Bone marrow (tissue), 2 donors: Measurements from ENCODE around the gene MRPS27.

Source experiments
- DNase-seq, 2 donors: peaks; one replicate each; lab custom pipeline; 2025; lab: John Stamatoyannopoulos, UW

The MRPS27 gene

DNA sequence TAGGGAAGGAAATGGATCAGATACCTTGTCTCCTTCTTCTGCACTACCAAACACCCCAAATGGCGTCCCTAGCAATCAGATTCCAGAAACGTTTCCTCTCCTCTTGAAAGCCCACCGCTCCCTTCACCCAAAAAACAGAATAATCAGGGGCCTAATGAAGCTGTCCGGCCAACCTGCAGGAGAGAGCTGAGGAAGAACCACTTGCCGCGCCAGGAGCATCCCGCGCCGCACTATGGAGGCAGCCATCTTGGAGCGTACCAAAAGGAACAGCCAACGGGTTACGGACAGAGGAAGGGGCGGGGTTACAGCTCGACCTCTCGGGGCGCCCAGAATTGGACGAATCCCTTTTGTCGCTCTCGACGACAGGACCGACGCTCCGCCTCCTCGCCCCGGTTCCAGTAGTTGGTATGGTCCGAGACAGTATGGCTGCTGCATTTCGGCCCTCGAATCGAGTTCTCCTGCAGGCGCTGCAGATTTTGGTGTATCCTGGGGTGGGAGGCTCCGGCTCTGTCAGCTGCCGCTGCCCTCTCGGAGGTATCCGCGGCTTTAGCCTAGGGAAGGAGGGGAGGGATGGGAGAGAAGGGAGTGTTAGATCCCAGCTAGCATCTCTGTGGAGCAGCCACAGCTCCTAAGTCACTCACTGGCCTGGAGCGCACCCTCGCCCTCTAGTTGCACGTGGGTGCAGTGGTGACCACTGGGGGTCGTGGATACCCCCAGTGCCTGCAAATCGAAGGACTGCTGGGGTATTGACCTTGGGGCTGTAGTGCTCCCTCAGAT is at the start of gene MRPS27, which contains the start of gene PTCD2:
TSS of gene MRPS27 (minus strand) at position 265 of the 777 bp plus-strand sequence. CDS start at position 246, 19 bp downstream.
TSS of gene PTCD2 (plus strand) at position 398 of the 777 bp plus-strand sequence. CDS start at position 408, 10 bp downstream.
- peak; percentile 73 to 97 for DNase-seq

DNA sequence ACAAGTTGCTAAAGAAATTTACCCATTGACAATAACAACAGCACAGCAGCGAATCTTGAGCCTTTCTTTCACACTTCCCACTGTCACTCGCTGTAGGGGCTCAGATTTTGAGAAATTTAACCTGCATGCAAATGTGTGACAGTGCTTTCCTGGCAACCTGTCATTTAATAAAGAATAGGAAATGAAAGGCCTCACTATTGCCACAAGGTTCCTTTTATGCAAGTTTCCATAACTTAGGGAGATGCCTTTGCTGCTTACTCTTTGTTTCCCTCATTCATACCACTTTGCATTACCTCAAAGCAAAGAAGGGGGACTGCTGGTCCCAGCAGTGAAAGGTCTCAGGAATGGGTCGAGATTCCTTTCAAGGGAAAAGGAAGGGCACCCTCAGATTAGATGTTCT is 49.7 kb upstream of the MRPS27 start:
- DNase-seq: no peak

DNA sequence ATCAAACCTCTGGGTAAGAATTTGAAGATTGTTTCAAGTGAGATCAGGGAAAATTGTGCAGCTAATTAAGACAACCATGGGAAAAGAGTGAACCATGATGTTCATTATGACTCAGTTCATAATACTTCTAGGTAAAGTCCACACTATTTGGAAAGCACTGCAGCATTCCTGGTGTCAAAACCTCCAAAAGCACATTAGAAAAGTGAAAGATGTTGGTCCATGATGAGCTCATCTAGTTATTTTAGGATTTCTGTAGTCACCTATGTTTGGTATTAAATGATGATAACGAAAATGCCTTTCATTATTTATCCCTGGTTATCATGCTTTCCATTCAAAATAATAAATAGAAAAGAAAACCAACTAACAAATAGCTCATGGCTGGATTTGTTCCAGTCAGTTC is 49.3 kb upstream of the MRPS27 start:
- DNase-seq: no peak

DNA sequence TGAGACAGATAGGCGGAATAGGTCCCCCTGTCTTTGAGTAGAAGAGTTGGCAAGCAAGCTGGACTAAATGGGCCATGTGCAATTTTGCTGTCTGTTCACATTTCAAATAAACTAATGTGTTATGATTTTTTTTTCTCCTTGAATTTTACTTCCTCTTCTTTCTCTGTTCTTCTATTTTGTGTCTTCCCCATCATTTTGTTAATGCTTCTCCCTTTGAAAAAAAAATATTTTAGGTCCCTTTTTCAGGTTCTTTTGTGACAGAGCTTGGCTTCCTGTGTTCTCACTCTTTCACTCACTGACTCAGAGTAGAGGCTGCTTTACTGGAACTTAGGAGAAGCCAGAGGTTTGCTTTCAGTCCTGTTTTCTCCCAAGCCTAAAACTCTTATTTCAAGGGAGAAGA is 48.2 kb upstream of the MRPS27 start:
- DNase-seq: peak in 1 of 2 donors; percentile 53

DNA sequence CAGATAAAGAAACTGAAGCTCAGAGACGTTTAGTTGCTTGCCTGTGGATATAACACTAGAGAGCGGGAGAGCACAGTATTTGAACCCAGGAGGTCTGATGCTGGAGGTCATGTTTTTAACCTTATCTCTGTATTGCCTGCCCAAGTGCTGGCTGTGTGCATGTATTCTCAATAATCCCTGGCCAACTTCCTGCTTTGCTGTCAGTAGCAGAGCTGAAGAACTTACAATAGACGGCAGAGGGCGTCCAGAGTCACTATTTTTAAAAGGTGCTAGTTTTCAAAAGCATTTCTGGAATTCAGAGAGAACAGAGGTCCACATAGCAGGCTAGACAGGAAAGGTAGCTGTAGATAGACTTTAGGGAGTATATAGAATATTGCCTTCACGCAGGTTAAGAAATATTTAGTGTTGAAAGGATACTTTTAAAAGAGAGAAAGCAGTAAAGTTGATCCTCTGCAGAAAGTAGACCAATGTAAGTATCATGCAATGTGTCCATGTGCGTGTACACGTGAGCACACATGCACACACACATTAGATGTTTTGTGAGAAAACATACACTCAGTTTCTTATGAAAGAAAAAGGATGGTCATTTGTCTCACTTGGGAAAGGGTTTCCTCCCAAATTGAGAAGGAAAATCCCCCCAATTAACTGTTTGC is 46.4 kb upstream of the MRPS27 start:
- DNase-seq: peak; percentile 9 to 70

DNA sequence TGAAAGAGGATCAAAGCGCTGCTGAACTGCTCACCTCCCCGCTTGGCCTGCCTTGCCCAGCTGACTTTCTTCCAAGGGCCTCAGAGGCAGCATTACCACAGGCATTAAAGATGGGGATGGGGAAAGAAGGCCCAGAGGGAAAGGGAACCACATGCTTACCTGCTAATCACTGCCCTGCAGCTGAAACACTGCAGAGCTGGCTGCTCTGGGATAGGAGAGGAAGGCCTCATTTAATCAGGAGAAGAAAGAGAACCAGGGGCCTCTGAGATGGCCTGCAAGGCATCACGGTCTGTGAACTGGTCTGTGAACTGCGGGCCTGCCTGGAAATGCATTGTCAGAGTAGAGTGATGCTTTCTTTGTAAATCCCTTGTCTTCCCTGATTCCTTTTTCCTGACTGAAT is 44.9 kb upstream of the MRPS27 start:
- no peak for DNase-seq

DNA sequence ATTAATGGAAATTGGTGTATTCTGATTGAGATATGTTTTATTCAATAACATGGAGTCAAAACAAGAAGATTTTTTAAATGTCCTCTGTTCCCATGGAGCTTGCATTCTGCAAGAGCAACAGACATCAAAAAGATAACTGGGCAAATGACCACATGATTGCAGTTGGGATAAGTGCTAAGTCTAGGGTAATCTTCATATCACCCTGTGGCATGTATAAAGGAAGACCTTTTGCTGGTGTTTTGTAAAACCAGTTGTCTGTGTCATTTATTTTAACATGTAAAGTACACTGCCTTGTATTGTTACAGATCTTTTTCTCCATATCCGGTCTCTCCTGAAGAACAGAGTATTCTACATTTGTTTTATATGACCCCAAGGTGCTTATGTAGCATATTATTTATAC is 44.1 kb upstream of the MRPS27 start:
- no peak for DNase-seq

DNA sequence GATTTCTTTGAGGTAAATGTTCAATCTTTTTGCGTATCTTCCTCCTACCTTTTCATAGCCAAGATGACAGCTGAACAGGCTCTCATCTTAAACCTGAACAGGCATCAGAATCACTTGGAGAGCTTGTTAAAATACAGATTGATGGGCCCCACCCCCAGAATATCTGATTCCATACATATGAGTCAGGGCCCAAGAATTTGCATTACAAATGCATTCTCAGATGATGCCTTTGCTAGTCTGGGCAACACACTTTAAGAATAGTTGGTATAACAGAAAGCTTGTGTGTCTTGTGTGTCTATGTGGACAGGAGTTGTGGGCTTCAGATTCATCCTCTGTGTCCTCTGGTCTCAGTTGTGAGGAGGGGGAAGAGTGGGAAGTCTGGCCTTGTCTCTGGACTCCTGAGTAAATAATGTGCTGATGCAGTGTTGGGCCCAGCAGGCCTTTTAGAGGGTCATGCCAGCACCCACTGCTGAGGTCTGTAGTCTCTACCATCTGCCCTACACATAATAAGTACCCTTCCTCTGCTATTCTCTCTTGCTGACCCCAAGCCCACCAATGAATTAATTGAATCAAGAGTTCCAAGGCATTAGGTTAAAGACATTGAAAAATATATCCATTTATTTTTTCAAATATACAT is 43.2 kb upstream of the MRPS27 start:
- no peak for DNase-seq

DNA sequence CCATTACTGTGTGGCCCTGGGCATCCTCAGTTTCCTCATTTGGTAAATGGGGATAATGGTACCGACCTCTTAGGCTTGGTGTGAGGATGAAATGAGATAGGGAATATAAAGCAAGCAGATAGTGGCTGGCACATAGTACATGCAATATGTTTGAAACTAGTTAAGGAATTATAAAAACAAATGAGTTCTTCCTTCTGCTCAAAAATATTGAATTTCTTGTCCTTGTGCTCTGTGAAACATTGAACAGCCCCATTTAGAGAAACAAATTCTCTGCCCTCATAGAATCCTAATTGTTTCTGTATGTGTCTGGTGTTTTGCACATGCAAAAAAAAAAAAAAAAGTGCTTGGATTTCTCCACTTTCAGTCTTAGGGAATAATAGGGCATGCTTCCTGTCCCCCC is 39.8 kb upstream of the MRPS27 start:
- DNase-seq: no peak

DNA sequence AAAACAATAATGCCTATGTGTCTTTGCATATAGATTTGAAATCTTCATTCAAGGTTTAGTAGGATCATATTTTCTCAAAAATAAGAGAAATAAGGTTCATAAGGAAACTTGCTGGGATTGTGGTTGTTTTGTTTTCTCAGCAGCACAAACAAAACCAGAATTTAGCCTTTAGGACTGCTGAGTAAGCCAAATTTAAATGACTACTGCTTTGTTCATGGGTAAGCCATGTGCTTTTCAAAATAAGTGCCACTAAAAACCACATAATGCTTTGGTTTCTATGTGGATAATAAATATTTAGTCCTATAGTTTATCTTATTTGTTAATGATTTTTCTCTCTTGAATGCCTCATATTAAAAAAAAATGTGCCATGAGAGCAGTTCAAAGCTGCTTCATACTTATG is 38.9 kb upstream of the MRPS27 start:
- no peak for DNase-seq

DNA sequence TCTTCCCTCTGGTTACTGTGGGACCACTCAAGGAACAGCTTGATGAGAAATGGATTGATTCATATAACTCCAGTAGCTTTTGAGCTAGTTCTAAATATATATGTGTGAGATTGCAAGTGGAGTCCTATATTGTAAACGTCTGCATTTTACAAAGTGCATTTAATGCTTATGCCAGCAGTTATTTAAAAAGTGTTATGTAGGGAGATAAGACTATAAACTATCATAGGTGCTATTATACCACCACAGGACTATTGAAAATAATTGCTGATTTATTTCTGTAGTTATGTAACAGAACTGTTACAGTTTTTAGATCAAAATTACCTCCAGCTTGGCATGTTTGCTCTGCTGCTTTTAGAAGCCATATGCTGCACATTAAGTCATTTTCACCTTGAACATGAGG is 36.3 kb upstream of the MRPS27 start:
- DNase-seq: no peak

DNA sequence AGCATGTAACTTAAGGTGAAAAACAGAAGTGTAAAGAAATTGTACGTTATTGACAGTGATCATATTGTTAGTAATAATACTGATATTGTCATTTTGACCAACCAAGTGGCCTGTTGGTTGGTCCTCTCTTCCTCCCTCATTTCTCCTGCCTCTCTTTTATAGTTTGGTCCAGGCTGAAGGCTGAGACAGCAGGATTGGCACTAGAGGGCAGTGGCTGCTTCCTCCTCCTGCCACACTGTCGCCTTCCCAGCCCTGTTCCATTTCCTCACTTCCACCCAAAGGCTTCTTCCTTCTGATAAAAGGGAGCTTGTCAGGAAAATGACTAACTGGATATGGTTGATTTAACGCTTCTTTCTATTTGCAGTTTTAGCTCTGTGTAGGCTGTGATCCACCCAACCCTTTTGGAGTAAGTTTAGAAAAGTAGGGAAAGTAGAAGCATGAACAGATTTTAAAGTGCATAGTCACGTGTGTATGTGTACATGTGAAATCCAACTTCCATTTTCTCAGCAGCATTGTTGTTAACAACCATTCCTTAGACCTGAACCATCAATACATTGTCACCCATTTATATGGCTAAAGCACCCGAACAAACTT is 35.8 kb upstream of the MRPS27 start:
- no peak for DNase-seq

DNA sequence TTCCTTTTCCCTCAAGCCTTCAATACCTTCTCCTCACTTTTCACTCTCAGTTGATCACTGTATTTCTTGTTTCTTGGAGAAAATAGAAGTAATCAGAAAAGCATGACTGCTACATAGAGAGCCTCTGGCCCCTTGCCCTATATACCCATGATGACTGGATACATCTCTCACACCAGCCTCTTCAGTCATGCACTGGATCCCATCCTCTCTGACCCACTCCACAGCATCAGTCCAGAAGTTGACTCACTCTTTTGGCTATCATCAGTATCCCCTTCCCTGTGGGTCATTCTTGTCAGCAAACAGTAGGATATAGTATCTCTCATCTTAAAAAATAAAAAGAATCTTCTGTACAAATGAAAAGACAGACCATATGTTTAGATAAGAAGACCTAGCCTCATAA is 33.0 kb upstream of the MRPS27 start:
- DNase-seq: no peak

DNA sequence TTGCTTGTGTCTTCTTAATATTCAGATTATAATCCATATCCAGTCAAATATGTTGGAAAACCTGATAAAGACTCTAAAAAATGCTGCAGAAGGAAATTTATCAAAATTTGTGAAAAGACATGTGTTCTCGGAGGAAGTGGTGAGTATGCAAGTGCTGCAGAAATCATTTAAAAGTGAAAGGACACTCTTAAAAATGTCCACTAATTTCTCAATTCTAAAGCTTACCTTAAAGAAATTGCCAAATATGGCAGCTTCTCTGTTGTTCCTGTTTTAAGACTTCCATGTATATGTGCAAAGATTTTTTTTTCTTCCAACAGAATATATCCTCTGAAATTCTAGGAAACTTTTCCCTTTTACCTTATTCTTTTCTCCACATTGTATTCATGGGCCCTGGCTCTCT is 32.6 kb upstream of the MRPS27 start:
- DNase-seq: no peak

DNA sequence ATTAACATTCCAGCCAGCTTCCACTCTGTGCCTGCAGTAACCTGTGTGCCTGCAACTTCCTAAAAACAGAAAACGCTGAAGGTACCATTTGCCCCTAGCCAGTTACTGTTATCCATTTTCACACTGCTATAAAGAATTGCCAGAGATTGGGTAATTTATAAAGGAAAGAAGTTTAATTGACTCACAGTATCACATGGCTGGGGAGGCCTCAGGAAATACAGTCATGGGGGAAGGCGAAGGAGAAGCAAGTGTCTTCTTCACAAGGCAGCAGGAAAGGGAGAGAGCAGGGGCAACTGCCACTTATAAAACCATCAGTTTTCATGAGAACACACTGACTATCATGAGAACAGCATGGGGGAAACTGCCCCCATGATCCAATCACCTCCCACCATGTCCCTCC is 31.3 kb upstream of the MRPS27 start:
- no peak for DNase-seq

DNA sequence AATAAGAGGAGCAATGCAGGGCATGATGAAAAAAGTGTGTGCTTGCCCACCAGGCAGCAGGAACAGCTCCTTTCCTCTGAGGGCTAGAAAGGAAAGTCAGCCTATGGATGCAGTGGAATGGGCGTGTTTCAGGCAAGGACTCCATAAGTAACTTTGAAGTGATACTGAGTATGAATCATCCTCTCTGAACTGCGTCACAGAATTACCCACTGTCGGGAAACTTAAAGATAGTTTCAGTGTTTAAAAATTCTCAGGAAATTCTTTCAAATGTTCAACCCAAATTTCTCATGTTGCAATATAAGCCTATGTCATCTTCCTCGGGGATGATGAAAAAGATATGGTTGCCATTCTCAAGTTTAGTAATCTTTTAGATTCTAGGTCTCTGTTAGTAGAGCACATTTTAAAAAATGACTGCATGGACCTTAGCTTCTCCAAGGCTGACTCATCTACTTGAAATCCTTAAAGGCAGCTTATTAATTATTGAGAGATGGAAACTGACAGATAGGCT is 27.8 kb upstream of the MRPS27 start:
- DNase-seq: no peak

DNA sequence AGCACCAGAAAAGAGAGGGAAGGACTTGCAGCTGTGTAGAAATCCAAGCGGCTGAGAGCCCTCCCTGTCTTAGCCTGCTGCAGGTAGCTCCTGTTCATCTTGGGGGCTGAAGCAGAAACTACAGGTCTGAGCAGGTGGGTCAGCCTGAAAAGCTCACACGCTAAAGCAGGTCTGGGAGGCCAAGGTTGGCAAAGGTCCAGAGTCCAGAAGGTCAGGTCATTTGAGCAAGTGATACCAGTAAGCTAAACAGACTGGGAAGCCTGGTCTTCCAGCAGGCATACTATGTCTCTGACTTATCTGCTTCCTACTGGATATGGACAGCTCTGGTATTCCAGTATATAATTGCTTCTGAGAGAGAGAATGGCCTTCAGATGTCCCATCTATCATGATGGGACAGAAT is 26.4 kb upstream of the MRPS27 start:
- DNase-seq: no peak

DNA sequence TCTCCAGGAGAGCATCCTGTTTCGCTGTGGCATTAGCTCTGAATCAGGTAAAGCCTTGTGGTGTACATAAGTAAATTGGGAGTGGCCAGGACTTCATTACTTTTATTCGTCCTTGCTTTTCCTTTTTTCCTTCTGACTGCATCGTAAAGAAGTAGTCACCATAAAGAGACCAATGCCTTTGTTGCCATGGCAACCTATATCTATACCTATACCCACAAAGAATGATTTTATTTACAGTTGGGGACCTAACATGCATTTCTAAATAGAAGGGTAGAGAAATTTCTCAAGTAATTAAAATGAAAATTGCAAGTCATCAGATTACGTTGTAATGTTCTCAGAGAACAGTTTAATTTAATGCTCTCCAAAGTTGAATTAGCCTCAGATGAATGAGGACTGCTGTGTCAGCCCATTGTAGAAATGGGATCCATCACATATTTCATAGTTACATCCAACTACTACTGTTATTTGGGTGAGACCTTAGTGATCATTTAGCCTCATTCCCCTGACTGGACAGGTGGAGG is 18.7 kb upstream of the MRPS27 start:
- no peak for DNase-seq

DNA sequence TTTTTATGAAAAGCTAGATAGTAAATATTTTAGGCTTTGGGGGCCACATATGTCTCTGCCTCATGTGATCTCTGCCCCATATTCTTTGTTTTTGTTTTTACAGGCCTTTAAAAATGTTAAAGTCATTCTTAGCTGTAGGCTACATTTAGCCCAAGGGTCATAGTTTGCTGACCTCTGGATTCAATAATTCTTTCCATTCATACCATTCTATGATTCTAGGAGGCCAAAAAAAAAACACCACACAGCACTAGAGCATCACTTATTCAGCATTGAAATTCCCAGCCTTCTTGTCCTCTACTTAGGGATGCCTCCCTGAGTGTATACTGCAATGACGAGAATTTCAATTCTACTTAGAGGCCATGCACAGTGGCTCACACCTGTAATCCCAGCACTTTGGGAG is 17.1 kb upstream of the MRPS27 start:
- DNase-seq: no peak

DNA sequence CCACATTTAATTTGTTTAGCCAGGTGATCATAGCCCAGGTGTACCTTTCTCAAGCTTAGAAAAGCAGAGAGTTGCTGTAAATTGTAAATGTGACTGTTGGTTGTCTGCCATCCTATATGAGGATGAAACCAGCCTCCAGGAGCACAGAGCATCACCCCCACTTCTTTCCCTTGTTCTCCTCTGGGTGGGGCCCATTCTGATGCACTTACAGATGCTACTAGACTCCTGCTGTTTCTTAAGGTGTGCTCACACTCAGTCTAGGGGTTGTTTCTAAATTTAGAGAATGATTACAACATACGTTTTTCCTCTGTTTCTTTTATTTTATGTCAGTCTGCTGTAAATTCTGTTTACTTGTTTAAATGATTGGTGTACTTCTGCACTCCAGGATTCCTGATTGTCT is 10.7 kb upstream of the MRPS27 start:
- DNase-seq: no peak

DNA sequence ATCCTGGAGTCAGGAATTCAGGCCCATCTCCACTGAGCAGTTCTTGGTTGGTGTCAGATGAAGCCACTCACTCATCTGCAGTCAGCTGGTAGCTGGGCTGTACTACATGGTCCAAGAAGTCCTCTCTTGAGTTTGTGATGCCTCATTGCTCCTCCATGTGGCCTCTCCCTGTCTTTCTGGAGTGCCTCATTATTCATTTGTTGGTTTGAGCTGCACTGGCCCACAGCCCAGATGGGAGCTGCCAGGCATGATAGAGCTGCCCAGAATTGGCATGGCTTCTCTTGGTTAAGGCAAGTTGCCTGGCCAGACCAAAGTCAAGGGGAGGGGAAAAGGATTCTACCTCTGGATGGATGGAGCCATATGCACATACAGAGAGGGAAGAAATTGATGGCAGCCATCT is 8.1 kb upstream of the MRPS27 start:
- DNase-seq: no peak

DNA sequence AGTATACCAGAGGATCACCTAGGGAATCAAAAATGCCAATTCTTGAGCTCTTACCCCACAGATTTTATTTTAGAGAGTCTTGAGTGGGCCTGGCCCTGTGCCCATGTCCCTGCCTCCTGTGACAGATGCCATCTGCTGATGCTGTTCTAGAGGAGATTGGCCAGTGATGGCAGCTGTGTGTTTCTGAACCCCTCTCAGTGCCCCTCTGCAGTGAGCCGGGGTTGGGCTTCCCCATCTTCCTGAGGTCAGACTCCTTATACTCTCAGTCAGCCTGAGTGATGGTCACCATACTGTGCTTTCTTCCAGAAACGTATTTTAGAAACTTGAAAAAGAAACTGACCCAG is 6.2 kb upstream of the MRPS27 start:
- DNase-seq: no peak
